ENCODE data around the gene CIAO1.

DNA sequence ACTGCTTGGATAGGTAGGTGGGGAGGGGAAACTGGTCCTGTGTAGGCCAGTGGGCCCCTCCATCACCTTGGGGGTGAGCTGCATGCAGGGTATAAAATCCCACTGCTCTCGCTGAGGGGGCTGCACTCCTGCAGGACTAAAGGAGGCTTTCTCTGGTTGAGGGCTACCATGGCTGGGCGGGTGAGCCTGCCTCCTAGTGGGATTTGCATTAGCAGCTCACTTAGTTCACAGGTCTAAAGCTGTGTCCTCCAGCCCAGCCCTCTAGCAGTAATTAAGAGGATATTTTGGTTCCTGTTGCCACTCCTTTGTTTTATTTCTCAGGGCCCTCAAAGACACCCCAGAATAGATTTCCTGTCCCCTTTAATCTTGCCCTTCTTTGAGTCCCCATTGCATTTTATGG, 24.8 kb upstream of the CIAO1 start:
- TF ChIP-seq CREB5 (CRISPR knock-in tag; IDR thresholded peaks at IDR 0.05; ENCODE audit: low read depth): no peak
- no peak for TF ChIP-seq ARNTL (CRISPR knock-in tag; IDR thresholded peaks at IDR 0.05; ENCODE audit: borderline replicate concordance, low read depth)
- TF ChIP-seq CSRNP3 (CRISPR knock-in tag; IDR thresholded peaks at IDR 0.05): no peak
- no peak for TF ChIP-seq ZFP3 (CRISPR knock-in tag; IDR thresholded peaks at IDR 0.05)
- TF ChIP-seq RARB (CRISPR knock-in tag; IDR thresholded peaks at IDR 0.05): no peak
- TF ChIP-seq TSHZ2 (CRISPR knock-in tag; IDR thresholded peaks at IDR 0.05): no peak
- no peak for TF ChIP-seq PATZ1 (CRISPR knock-in tag; IDR thresholded peaks at IDR 0.05; ENCODE audit: borderline replicate concordance)
- no peak for TF ChIP-seq CSDC2 (CRISPR knock-in tag; IDR thresholded peaks at IDR 0.05)
- no peak for TF ChIP-seq ZNF565 (CRISPR knock-in tag; conservative IDR thresholded peaks at IDR 0.05; ENCODE audit: low read depth)
- no peak for TF ChIP-seq ISL1 (CRISPR knock-in tag; IDR thresholded peaks at IDR 0.05)
- TF ChIP-seq, protein P1, sequence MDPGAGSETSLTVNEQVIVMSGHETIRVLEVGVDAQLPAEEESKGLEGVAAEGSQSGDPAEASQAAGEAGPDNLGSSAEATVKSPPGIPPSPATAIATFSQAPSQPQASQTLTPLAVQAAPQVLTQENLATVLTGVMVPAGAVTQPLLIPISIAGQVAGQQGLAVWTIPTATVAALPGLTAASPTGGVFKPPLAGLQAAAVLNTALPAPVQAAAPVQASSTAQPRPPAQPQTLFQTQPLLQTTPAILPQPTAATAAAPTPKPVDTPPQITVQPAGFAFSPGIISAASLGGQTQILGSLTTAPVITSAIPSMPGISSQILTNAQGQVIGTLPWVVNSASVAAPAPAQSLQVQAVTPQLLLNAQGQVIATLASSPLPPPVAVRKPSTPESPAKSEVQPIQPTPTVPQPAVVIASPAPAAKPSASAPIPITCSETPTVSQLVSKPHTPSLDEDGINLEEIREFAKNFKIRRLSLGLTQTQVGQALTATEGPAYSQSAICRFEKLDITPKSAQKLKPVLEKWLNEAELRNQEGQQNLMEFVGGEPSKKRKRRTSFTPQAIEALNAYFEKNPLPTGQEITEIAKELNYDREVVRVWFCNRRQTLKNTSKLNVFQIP (CRISPR knock-in tag; IDR thresholded peaks at IDR 0.05; ENCODE audit: borderline replicate concordance, low read depth): no peak
- no peak for TF ChIP-seq BACH2 (CRISPR knock-in tag; IDR thresholded peaks at IDR 0.05; ENCODE audit: borderline replicate concordance)
